ENCODE data around the gene HSPB9. TPM values are rescaled to one million over a fixed set of nuclear protein-coding genes. Genes with fewer than 3 reads are reported as not detected.
"Not testable (repeated sequence)": the region's sequence is repeated elsewhere in the genome, so short reads cannot be mapped to it uniquely, and the experiment has no call there.

The HSPB9 gene
- total and polyA plus RNA-seq, 2 donors: 0.05 to 0.23 TPM

DNA sequence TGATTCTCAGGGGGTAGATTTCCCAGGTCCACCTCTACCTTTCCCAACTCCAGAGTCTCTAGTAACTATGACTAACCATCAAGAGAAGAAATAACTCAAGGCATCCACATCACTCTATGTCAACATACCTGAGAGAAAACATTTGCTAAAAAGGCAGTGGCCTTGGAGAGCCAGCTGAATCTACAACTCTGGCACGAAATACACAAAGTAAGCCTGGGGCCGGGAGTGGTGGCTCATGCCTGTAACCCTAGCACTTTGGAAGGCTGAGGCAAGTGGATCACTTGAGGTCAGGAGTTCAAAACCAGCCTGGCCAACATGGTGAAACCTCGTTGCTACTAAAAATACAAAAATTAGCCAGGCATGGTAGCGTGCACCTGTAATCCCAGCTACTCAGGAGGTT lies 20.5 kb downstream of the HSPB9 start:
- H3K36me3 ChIP-seq (ENCODE audit: control insufficient read depth in 2 of 2, insufficient read depth in 2 of 2, low read length in 1 of 2): peaks cover 26 to 52% of the 10 kb centered on the region in 2 donors
- not testable (repeated sequence) for H3K9me3 ChIP-seq (ENCODE audit: control insufficient read depth in 2 of 2, insufficient read depth in 1 of 2, low read length in 1 of 2); DNase-seq (ENCODE audit: low read depth in 6 of 9, low spot score in 9 of 9); H3K4me1 ChIP-seq (ENCODE audit: control insufficient read depth in 2 of 2, insufficient read depth in 2 of 2, low read length in 2 of 2); H3K27me3 ChIP-seq (ENCODE audit: control insufficient read depth in 2 of 2, insufficient read depth in 1 of 2, low read length in 1 of 2); H3K4me3 ChIP-seq (ENCODE audit: low read length in 2 of 2); H3K27ac ChIP-seq (ENCODE audit: low read depth in 1 of 2, low read length in 1 of 2)
- 97% methylated on average over 4 of the region's 4 CpGs for WGBS

DNA sequence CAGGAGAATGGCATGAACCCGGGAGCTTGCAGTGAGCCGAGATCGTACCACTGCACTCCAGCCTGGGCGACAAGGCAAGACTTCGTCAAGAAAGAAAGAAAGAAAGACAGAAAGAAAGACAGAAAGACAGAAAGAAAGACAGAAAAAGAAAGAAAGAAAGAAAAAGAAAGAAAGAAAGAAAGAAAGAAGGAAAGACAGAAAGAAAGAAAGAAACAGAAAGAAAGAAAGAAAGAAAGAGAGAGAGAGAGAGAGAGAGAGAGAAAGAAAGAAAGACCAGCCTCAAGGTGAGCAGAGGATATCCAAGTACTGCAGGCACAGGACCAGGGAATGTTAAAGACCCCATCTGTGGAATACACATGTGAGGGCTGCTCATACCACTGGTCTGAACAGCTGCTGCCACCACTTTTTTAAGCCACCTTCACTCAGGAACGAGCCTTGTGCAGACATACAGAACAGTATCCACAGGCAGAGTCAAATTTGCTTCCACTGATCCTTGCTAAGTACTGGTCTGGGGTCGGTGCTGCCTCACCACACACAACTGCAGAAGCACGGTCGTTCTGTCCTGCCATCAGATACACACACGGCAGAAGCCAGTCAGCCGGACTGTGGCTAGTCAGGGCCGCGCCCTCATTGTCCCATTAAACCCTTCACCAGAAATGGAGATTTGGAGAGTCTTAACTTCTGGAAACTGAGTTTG lies 24.5 kb downstream of the HSPB9 start:
- Histone ChIP-seq H3K9me3 (ENCODE audit: control insufficient read depth in 2 of 2, insufficient read depth in 1 of 2, low read length in 1 of 2) (no peaks in the 10 kb centered on the region), H3K36me3 (ENCODE audit: control insufficient read depth in 2 of 2, insufficient read depth in 2 of 2, low read length in 1 of 2) (peaks cover 37 to 53% of the 10 kb centered on the region in 2 donors), H3K27ac (ENCODE audit: low read depth in 1 of 2, low read length in 1 of 2) (no peak overlapping the region), H3K4me3 (ENCODE audit: low read length in 2 of 2) (no peak overlapping the region), H3K4me1 (ENCODE audit: control insufficient read depth in 2 of 2, insufficient read depth in 2 of 2, low read length in 2 of 2) (peaks cover 0 to 3% of the 10 kb centered on the region in 2 donors), H3K27me3 (ENCODE audit: control insufficient read depth in 2 of 2, insufficient read depth in 1 of 2, low read length in 1 of 2) (no peaks in the 10 kb centered on the region)
- WGBS: 96% methylated on average over 13 of the region's 13 CpGs
- DNase-seq (ENCODE audit: low read depth in 6 of 9, low spot score in 9 of 9): no peak

DNA sequence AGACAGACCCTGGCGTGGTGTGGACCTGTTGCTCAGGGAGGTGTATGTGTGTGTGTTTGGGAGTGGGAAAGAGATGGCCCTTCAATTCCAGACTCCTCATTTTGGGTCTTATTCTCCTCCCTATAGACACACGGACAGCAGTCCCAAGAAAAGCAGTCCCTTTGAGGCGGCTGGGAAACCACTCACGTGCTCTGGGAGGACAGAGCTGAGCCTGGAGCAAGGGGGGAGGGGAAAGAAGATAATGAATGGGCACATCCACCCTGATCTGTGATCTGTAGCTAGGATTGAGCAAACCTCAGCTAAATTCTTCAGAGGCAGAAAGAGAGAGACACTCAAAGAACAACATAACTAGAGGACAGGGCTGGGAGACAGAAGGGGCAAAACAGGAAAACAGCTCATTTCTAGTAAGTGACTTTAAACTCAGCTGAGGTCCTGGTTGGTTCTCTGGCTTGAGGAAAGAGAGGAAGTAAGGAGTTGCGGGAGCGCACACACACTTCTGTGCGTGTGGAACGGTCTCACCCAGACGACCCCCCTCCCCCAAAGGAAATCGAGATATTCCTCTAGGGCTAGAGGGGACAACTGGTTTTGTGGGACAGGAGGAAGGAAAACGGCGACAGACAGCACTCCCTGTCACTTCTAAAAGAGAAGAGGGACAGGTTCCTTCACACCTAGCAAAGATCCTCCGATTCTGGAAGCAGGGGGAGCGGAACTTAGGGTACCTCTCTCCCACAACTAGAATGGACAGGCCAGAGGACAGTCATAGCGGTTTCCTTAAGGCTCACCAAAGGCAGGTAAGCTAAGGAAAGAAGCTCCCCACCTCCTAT lies 31.5 kb downstream of the HSPB9 start:
- Histone ChIP-seq H3K27me3 (ENCODE audit: control insufficient read depth in 2 of 2, insufficient read depth in 1 of 2, low read length in 1 of 2) (no peaks in the 10 kb centered on the region), H3K4me1 (ENCODE audit: control insufficient read depth in 2 of 2, insufficient read depth in 2 of 2, low read length in 2 of 2) (peaks cover 7 to 24% of the 10 kb centered on the region in 2 donors), H3K9me3 (ENCODE audit: control insufficient read depth in 2 of 2, insufficient read depth in 1 of 2, low read length in 1 of 2) (no peaks in the 10 kb centered on the region), H3K27ac (ENCODE audit: low read depth in 1 of 2, low read length in 1 of 2) (peak overlapping the region; percentile 58 to 67), H3K36me3 (ENCODE audit: control insufficient read depth in 2 of 2, insufficient read depth in 2 of 2, low read length in 1 of 2) (peaks cover 13 to 14% of the 10 kb centered on the region in 2 donors), H3K4me3 (ENCODE audit: low read length in 2 of 2) (peak overlapping the region; percentile 79 to 99)
- WGBS: 18% methylated on average over 15 of the region's 15 CpGs
- DNase-seq (ENCODE audit: low read depth in 6 of 9, low spot score in 9 of 9): peak in 1 of 9 donors; percentile 20

DNA sequence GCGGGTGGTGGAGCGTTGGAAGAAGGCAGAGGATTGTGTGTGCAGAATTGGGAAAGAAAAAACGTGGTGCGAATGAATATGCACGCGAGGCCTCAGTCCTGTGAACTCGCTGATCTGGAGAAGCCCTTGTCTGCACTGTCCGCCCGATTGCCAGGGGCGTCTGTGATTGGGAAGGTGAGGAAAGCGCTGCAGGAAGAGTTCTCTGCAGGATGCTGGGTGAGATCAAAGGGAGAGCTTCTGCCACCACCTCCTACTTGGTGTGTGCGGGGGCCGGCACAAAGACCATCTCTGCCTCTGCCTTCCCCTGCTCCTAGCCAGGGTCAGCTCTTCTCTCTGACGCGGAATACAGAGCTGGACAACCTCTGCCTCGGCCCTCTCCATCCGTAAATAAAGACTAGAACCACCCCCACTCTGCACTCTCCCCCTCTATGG lies 33.0 kb downstream of the HSPB9 start:
- Histone ChIP-seq H3K4me1 (ENCODE audit: control insufficient read depth in 2 of 2, insufficient read depth in 2 of 2, low read length in 2 of 2) (peaks cover 7 to 24% of the 10 kb centered on the region in 2 donors), H3K9me3 (ENCODE audit: control insufficient read depth in 2 of 2, insufficient read depth in 1 of 2, low read length in 1 of 2) (no peaks in the 10 kb centered on the region), H3K36me3 (ENCODE audit: control insufficient read depth in 2 of 2, insufficient read depth in 2 of 2, low read length in 1 of 2) (peaks cover 9 to 10% of the 10 kb centered on the region in 2 donors), H3K27ac (ENCODE audit: low read depth in 1 of 2, low read length in 1 of 2) (no peak overlapping the region), H3K4me3 (ENCODE audit: low read length in 2 of 2) (peak overlapping the region; percentile 79 to 99), H3K27me3 (ENCODE audit: control insufficient read depth in 2 of 2, insufficient read depth in 1 of 2, low read length in 1 of 2) (no peaks in the 10 kb centered on the region)
- DNase-seq (ENCODE audit: low read depth in 6 of 9, low spot score in 9 of 9): no peak
- WGBS: 56% methylated on average over 17 of the region's 17 CpGs

DNA sequence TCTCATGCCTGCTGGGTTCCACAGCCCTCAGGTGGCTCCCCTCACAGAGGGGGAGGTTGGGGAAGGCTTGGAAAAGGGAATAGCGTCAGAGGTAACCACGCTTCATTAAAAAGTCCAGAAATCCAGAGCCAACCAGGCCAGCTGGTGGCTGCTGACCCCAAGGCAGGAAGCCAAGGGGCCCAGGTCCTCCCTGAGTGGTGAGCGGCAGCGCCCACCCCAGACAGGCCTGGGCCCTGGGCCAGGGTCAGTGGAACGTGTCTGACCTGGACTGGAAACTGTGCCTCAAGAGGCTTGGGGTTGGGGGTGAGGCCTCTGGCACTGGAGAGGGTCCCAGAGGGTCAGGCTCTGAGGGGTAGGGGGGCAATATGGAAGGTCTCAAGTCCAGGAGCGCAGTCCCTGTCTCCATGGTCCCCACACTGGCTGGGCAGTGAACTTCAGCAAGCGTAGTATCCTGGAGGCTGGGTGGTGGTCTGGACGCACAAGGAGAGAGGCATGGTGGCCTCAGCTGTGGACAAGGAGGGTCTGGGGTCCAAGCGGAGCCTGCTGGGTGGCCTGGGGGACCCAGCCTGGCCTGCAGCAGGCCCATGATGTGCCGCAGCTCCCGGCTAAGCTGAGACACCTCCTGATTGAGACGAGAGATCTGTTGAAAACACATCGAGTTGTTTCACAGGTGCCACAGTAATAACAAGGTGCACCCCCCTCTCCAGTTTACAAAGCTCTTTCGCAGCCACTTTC lies 37.4 kb downstream of the HSPB9 start:
- no peak for DNase-seq (ENCODE audit: low read depth in 6 of 9, low spot score in 9 of 9)
- 91% methylated on average over 14 of the region's 14 CpGs for WGBS

DNA sequence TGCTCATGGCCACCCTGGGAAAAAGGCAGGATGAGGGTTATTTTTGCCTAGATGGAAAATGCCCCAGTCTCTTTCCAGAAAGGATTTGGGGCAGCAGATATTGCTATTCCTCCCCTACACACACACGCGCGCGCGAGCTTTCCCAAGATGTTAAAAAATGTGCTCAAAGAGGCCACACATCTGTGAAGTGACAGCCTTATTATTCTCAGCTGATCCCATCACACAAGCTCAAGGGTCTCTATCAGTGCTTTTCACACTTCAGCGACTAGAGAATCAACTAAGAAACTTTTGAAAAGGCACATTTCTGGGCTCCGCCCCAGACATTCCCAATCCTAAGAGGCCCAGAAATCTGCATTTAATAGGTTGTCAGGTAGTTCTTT lies 37.9 kb downstream of the HSPB9 start:
- no peaks in the 10 kb centered on the region for H3K36me3 ChIP-seq (ENCODE audit: control insufficient read depth in 2 of 2, insufficient read depth in 2 of 2, low read length in 1 of 2)
- no peak overlapping the region for H3K4me3 ChIP-seq (ENCODE audit: low read length in 2 of 2)
- H3K4me1 ChIP-seq (ENCODE audit: control insufficient read depth in 2 of 2, insufficient read depth in 2 of 2, low read length in 2 of 2): peaks cover 0 to 9% of the 10 kb centered on the region in 2 donors
- H3K27ac ChIP-seq (ENCODE audit: low read depth in 1 of 2, low read length in 1 of 2): no peak overlapping the region
- H3K27me3 ChIP-seq (ENCODE audit: control insufficient read depth in 2 of 2, insufficient read depth in 1 of 2, low read length in 1 of 2): no peaks in the 10 kb centered on the region
- 98% methylated on average over 7 of the region's 7 CpGs for WGBS
- no peak for DNase-seq (ENCODE audit: low read depth in 6 of 9, low spot score in 9 of 9)
- H3K9me3 ChIP-seq (ENCODE audit: control insufficient read depth in 2 of 2, insufficient read depth in 1 of 2, low read length in 1 of 2): no peaks in the 10 kb centered on the region

More for the DNA sequence above, 37.4 kb downstream of the HSPB9 start:
- Histone ChIP-seq H3K36me3 (ENCODE audit: control insufficient read depth in 2 of 2, insufficient read depth in 2 of 2, low read length in 1 of 2) (no peaks in the 10 kb centered on the region), H3K9me3 (ENCODE audit: control insufficient read depth in 2 of 2, insufficient read depth in 1 of 2, low read length in 1 of 2) (no peaks in the 10 kb centered on the region), H3K27me3 (ENCODE audit: control insufficient read depth in 2 of 2, insufficient read depth in 1 of 2, low read length in 1 of 2) (no peaks in the 10 kb centered on the region), H3K4me1 (ENCODE audit: control insufficient read depth in 2 of 2, insufficient read depth in 2 of 2, low read length in 2 of 2) (peaks cover 0 to 12% of the 10 kb centered on the region in 2 donors), H3K27ac (ENCODE audit: low read depth in 1 of 2, low read length in 1 of 2) (no peak overlapping the region), H3K4me3 (ENCODE audit: low read length in 2 of 2) (no peak overlapping the region)

DNA sequence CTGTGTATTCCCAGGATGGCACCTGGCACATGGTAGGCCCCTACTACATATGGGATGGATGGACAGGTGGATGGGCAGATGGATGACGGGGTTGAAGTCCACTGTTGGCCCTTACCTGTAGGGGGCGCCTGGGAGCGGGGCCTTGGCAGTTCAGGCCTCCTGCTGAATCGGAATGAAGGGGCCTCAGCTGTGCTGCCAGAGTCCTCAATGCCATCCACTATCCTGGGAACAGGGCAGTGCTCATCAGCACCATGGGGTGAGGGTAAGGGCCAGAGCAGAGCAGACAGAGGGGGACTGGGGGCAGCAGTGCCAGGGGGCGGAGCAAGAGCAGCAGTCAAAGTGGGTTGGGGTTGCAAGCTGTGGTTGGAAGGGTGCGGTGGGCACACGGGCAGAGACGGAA lies 40.5 kb downstream of the HSPB9 start:
- Histone ChIP-seq H3K27ac (ENCODE audit: low read depth in 1 of 2, low read length in 1 of 2) (no peak overlapping the region), H3K9me3 (ENCODE audit: control insufficient read depth in 2 of 2, insufficient read depth in 1 of 2, low read length in 1 of 2) (no peaks in the 10 kb centered on the region), H3K27me3 (ENCODE audit: control insufficient read depth in 2 of 2, insufficient read depth in 1 of 2, low read length in 1 of 2) (no peaks in the 10 kb centered on the region), H3K4me1 (ENCODE audit: control insufficient read depth in 2 of 2, insufficient read depth in 2 of 2, low read length in 2 of 2) (no peaks in the 10 kb centered on the region), H3K4me3 (ENCODE audit: low read length in 2 of 2) (no peak overlapping the region), H3K36me3 (ENCODE audit: control insufficient read depth in 2 of 2, insufficient read depth in 2 of 2, low read length in 1 of 2) (no peaks in the 10 kb centered on the region)
- peak in 1 of 9 donors; percentile 17 for DNase-seq (ENCODE audit: low read depth in 6 of 9, low spot score in 9 of 9)
- WGBS: 73% methylated on average over 8 of the region's 8 CpGs

DNA sequence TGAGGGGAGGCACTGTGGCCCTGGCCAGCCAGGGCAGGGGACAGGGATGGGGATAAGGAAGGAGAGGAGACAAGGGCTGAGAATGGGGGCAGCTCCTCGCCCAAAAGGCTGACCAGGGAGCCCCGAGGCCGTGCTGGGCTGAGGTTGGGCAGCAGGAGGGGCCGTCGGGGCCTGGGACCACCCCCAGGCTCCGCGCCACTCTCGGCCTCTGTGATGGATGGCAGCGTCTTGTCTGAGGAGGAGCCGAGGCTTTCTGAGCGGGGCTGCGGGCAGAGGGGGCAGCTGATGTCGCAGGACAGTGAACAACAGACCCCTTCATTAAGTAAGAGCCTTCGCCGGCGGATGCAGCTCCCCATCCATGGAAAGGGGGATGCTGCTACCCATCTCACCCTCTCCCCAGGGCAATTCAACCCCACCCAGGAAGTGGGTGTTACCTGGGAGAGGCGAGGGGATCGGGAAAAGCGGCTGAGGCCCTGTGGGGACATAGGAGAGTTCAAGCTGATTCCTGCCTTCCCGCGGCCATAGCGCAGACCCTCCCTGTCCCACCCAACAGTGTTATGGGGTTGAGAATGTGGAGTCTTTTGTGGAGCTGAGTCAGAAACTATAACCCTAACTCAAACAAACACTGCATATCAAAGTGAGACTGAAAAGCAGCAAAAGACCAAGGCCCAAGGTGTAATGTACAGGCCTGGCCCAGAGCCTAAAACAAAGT lies 41.2 kb downstream of the HSPB9 start:
- H3K27me3 ChIP-seq (ENCODE audit: control insufficient read depth in 2 of 2, insufficient read depth in 1 of 2, low read length in 1 of 2): no peaks in the 10 kb centered on the region
- no peak overlapping the region for H3K27ac ChIP-seq (ENCODE audit: low read depth in 1 of 2, low read length in 1 of 2)
- no peaks in the 10 kb centered on the region for H3K36me3 ChIP-seq (ENCODE audit: control insufficient read depth in 2 of 2, insufficient read depth in 2 of 2, low read length in 1 of 2)
- 90% methylated on average over 22 of the region's 22 CpGs for WGBS
- no peaks in the 10 kb centered on the region for H3K4me1 ChIP-seq (ENCODE audit: control insufficient read depth in 2 of 2, insufficient read depth in 2 of 2, low read length in 2 of 2)
- H3K9me3 ChIP-seq (ENCODE audit: control insufficient read depth in 2 of 2, insufficient read depth in 1 of 2, low read length in 1 of 2): no peaks in the 10 kb centered on the region
- no peak for DNase-seq (ENCODE audit: low read depth in 6 of 9, low spot score in 9 of 9)
- H3K4me3 ChIP-seq (ENCODE audit: low read length in 2 of 2): no peak overlapping the region

Data from thymus (tissue), 11 donors.